ENCODE measurements around the gene SLC13A4.

The SLC13A4 gene

GRCh38 chr7:135744938-135745702, 17.1 kb upstream of the SLC13A4 start:
- H3K27ac ChIP-seq (replicated peaks), result no peak overlapping the region
- TF ChIP-seq GABPA (IDR thresholded peaks at IDR 0.05; ENCODE audit: low read depth), result no peak
- no peak for TF ChIP-seq REST (IDR thresholded peaks at IDR 0.05; ENCODE audit: insufficient replicate concordance, low read depth)
- TF ChIP-seq CTCF (IDR thresholded peaks at IDR 0.05; ENCODE audit: insufficient read depth, low read length), result no peak
- no peak for TF ChIP-seq SPI1 (IDR thresholded peaks at IDR 0.05; ENCODE audit: borderline replicate concordance, low read depth)
- no peak for TF ChIP-seq POLR2AphosphoS5 (IDR thresholded peaks at IDR 0.05; ENCODE audit: low read depth)
- no peak for DNase-seq (ENCODE audit: low read depth in 1 of 2, low spot score in 1 of 2)

DNA sequence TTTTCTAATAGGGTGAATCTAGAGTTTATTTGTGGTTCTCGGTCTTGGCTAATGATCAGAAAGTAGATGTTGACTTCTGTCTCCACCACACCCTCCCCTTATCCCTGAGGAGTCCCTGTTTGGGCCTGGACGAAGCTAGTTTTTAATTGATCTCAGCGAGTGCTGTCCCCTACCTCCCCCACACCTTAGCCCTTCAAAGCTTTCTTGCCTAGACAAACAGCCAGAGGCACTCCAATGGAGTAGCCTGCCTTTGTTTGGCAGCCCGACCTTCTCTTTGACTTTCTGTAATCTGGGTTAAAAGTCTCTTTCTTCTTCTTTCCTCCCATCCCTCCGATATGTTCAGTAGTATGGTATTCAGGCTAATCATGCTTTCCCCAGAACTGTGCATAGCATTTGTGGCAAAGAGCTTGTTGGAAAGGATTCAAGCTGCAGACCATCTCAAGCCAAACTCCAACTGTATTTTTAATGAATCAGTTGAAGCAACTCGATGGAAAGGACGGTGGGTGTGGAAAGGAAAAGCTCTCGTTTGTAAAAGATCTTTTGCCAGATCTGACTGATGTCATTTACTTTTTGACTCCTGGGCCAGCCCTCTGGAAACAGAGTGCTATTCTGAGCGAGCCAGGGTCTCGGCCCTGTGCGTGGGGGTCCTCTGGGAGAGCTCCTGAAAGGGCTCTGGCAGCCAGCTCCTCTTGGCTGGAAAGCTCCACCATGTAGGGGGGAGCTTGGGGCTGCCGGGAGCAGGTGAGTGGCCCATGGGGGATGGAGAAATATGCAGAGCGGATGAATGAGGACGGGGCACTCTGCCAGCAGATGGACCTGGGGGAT, 16.1 kb upstream of the SLC13A4 start:
- H3K4me3 ChIP-seq (replicated peaks; ENCODE audit: insufficient read depth, low read length), result no peak overlapping the region
- DNase-seq (ENCODE audit: low read depth in 1 of 2, low spot score in 1 of 2), result no peak
- no peak overlapping the region for H3K27ac ChIP-seq (replicated peaks)
- H3K27me3 ChIP-seq (ENCODE audit: insufficient read depth, poor library complexity, severe bottlenecking), result no peaks in the 10 kb centered on the region
- no peak for TF ChIP-seq GABPA (IDR thresholded peaks at IDR 0.05; ENCODE audit: low read depth)
- no peak for TF ChIP-seq POLR2AphosphoS5 (IDR thresholded peaks at IDR 0.05; ENCODE audit: low read depth)
- no peak for TF ChIP-seq CTCF (IDR thresholded peaks at IDR 0.05; ENCODE audit: insufficient read depth, low read length)
- no peak for TF ChIP-seq SPI1 (IDR thresholded peaks at IDR 0.05; ENCODE audit: borderline replicate concordance, low read depth)

More at GRCh38 chr7:135744938-135745702, 17.1 kb upstream of the SLC13A4 start:
- H3K4me3 ChIP-seq (replicated peaks; ENCODE audit: insufficient read depth, low read length), result no peak overlapping the region
- H3K27me3 ChIP-seq (ENCODE audit: insufficient read depth, poor library complexity, severe bottlenecking), result no peaks in the 10 kb centered on the region

DNA sequence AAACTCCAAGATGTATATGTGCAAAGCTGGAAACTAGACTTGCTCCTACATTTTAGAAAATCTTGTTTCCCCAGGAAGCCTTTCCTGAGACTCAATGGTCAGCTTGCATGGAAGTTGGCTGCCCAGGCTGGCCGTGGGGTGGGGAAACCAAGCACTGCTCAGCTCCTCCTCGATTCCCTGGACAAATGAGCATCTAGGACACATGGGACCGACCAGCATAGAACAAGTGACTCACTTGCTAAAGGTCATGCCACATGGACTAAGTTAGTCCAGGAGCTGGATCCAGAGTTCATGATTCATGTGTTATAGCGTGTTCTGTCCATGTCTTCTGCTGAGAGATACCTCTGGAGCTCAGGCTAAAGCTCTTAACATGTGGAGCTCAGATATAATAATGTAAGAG, 14.4 kb upstream of the SLC13A4 start:
- Histone ChIP-seq H3K27ac (replicated peaks) (no peak overlapping the region), H3K27me3 (ENCODE audit: insufficient read depth, poor library complexity, severe bottlenecking) (no peaks in the 10 kb centered on the region), H3K4me3 (replicated peaks; ENCODE audit: insufficient read depth, low read length) (no peak overlapping the region)
- TF ChIP-seq SPI1 (IDR thresholded peaks at IDR 0.05; ENCODE audit: borderline replicate concordance, low read depth) (no peak), CTCF (IDR thresholded peaks at IDR 0.05; ENCODE audit: insufficient read depth, low read length) (no peak), REST (IDR thresholded peaks at IDR 0.05; ENCODE audit: insufficient replicate concordance, low read depth) (no peak), POLR2AphosphoS5 (IDR thresholded peaks at IDR 0.05; ENCODE audit: low read depth) (no peak), GABPA (IDR thresholded peaks at IDR 0.05; ENCODE audit: low read depth) (no peak)
- no peak for DNase-seq (ENCODE audit: low read depth in 1 of 2, low spot score in 1 of 2)

All from HL-60 (cell line).